Activated CD4-positive, alpha-beta T cell treated with anti-CD3 and anti-CD28 coated beads for 36 hours (primary cell): ENCODE results near the gene PIP4K2C. TPM values are rescaled to one million over a fixed set of nuclear protein-coding genes. Genes with fewer than 3 reads are reported as not detected.

Experiments used
- ATAC-seq: fragments of 200-7000 bp; cut with Tn5 transposase; one replicate; pipeline ENCODE4 v1.10.0; 2021; ENCODE audit warnings: mild to moderate bottlenecking, moderate library complexity
- CTCF ChIA-PET: fragments of 350-600 bp; sonication (Branson Sonifier 250); formaldehyde crosslinking; loops from one replicate; lab custom pipeline; 2021; ENCODE audit warnings: antibody characterized with exemption; lab: Charles Lee
- POLR2A ChIA-PET: fragments of 350-600 bp; sonication (Branson Sonifier 250); formaldehyde crosslinking; loops from one replicate; lab custom pipeline; 2021; ENCODE audit warnings: antibody characterized with exemption, inconsistent platforms; lab: Charles Lee
- DNase-seq: peaks from one replicate; pipeline ENCODE4 v3.0.0-alpha.2; 2020
- H3K27ac Mint-ChIP-seq: one replicate; pipeline ENCODE4 v1.8.0; 2021; ENCODE audit warnings: mixed read lengths
- H3K27me3 Mint-ChIP-seq: one replicate; pipeline ENCODE4 v1.8.0; 2021; ENCODE audit warnings: mixed read lengths
- H3K36me3 Mint-ChIP-seq: one replicate; pipeline ENCODE4 v1.8.0; 2021; ENCODE audit warnings: low read depth, mixed read lengths
- H3K4me1 Mint-ChIP-seq: one replicate; pipeline ENCODE4 v1.8.0; 2021; ENCODE audit warnings: mixed read lengths
- H3K4me3 Mint-ChIP-seq: one replicate; pipeline ENCODE4 v1.8.0; 2021; ENCODE audit warnings: mild to moderate bottlenecking, moderate library complexity, mixed read lengths
- H3K9me3 Mint-ChIP-seq: one replicate; pipeline ENCODE4 v1.8.0; 2021; ENCODE audit warnings: low read depth, mixed read lengths
- intact Hi-C, 2 experiments: fragments of 100-400 bp; cut with DNase I in 1 of 2; cut with micrococcal nuclease in 1 of 2; formaldehyde crosslinking; loops; one replicate each; pipeline versions ENCODE4 v1.14.2 to v1.15.1; 2022 to 2024; cut with DNase I, micrococcal nuclease
- total RNA-seq, 2 experiments: library from RNA; stranded (reverse); gene quantifications; one replicate each; pipeline ENCODE4 v1.2.3, GENCODE V29; 2021

PIP4K2C gene
- total RNA-seq, 2 experiments from 2014 or later, result 12.1 to 14.9 TPM

DNA sequence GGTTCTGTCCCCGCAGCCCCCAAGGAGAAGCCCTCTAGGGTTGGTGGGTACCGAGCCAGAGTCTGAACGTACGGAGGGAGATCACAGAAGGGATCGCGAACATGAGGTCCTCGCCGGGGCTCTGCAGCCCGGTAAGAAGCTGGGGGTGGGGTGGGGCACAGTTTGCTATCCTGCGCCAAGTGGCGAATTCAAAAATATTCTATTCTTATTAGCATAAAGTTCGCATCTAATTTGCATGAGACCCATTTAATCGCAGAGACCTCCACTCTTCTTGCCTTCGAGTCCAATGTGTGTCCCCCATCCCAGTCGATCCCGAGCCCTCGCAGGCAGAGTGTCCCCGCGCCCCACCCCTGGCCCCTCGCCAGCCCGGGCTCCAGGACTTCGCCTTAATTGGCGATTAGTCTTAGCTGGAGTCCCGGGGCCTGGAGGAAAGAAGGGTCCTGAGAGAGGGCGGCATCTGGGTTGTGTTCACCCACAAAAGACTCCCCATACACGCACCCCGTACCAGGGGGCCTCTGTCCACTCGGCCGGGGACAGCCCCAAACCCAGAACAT, 19.6 kb downstream of the PIP4K2C start:
- peak; percentile 28 for DNase-seq
- intact Hi-C loops, result loop anchor here in 1 of 2 experiments (1.0 kb wide), 2 partner anchors 11 to 19 kb away; partner anchors contain the start of gene PIP4K2C
- Mint-ChIP-seq H3K4me3 (peak overlapping the region; percentile 55), H3K27ac (no peak overlapping the region), H3K4me1 (peaks cover 6% of the 10 kb centered on the region), H3K27me3 (peaks cover 13% of the 10 kb centered on the region), H3K36me3 (no peaks in the 10 kb centered on the region), H3K9me3 (no peaks in the 10 kb centered on the region)
- ChIA-PET POLR2A (interaction anchor here (1.1 kb wide), 1 partner anchor 17 kb away, joined by 3 read pairs; no protein-coding TSS in a partner anchor), CTCF (interaction anchor here (0.6 to 0.9 kb wide), 2 partner anchors 17 to 25 kb away, joined by 3 to 4 read pairs; no protein-coding TSS in a partner anchor)
- no peak for ATAC-seq

DNA sequence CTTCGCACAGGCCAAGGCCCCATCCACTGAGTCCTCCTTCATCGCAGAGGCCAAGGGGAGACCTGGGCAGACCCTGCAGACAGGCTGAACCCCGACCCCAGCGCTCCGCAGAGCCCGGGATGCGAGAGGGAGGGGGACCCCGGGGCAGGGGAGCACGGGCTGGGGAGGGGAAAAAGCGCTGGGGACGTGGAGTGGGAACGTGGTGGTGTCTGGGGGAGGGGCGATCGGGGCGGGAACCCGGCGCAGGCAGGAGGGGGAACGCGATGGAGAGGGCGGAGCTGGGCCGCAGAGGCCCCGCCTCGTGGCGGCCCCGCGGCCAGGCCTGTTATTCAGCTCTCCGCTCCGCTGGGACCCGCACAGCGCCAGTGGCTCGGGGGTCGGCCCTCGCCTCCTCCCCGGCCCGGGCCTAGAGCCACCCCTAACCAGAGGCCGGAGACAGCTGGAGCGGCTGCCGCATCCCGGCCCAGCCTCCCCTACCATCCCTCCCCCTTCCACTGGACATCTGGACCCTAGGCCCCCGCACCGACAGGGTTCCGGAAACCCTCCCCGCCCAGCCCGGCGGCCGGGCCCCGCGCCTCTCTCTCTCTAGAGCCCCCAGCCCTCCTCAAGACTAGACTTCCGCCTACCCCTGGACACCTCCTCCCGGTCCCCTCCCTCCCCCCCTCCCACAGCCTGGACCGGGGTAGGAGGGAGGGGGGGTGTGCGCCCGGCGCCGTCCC, 20.3 kb downstream of the PIP4K2C start, which contains the start of gene ARHGEF25:
Gene ARHGEF25, plus strand, starts transcription at position 328 of the 719 bp plus-strand sequence. CDS start 460 bp downstream, outside the sequence.
- POLR2A ChIA-PET, result interaction anchor here (0.5 to 1.1 kb wide), 2 partner anchors 17 to 108 kb away, joined by 3 read pairs; no protein-coding TSS in a partner anchor
- intact Hi-C loops, result loop anchor here in 1 of 2 experiments (1.0 kb wide), 2 partner anchors 10 to 20 kb away; partner anchors contain the start of gene PIP4K2C
- H3K4me1 Mint-ChIP-seq, result peaks cover 3% of the 10 kb centered on the region
- peak within 1 kb of the TSS; percentile 55 for H3K4me3 Mint-ChIP-seq
- DNase-seq, result peak; percentile 74
- peak; percentile 77 for ATAC-seq
- no peaks in the 10 kb centered on the region for H3K9me3 Mint-ChIP-seq
- H3K36me3 Mint-ChIP-seq, result no peaks in the 10 kb centered on the region
- H3K27ac Mint-ChIP-seq, result no peak within 1 kb of the TSS
- peaks cover 13% of the 10 kb centered on the region for H3K27me3 Mint-ChIP-seq
- CTCF ChIA-PET, result interaction anchor here (0.6 to 1.2 kb wide), 3 partner anchors 9 to 26 kb away, joined by 3 to 4 read pairs (median 4); no protein-coding TSS in a partner anchor

DNA sequence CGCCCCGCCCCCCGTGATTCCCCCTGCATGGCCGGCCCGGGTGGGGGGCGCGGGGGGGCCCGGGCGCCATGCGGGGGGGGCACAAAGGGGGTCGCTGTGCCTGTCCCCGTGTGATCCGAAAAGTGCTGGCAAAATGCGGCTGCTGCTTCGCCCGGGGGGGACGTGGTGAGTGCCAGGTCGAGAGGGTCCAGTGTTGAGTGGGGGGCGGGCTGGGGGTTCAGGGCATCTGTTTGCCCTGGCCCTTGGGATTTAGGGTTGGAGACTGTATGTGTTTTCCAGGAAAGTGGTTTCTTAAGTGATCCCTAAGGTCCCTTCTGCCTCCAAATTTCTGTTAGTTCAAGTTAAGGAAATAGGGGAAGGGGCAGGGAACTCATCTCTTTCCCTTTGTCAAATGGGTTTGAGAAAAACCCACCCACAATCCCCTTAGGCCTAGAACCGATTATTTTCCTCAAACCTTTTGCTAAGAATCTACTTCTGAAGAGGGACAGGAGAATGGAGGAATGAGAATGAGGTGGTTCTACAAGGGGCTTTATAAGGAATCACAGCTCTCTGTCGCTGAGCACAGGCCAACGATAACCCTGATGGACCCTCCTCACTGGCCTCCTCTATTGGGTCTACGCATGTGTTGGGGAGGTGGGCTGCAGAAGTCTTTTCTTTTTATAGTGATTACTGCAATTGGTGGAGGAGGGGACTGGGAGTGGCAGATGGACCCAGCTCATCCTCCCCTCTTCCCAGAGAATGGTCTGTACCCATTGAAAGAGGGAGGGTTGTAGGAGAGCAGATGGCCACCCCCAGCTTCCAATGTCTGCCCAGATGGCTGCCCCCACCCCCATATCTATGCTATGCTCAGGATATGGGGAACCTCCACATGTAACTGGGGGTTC, 21.1 kb downstream of the PIP4K2C start:
- H3K9me3 Mint-ChIP-seq, result no peaks in the 10 kb centered on the region
- ChIA-PET CTCF (interaction anchor here (0.7 to 1.2 kb wide), 3 partner anchors 8 to 66 kb away, joined by 3 to 4 read pairs (median 4); no protein-coding TSS in a partner anchor), POLR2A (interaction anchor here (0.5 to 1.1 kb wide), 3 partner anchors 18 to 109 kb away, joined by 3 to 8 read pairs (median 3); no protein-coding TSS in a partner anchor)
- no peaks in the 10 kb centered on the region for H3K36me3 Mint-ChIP-seq
- intact Hi-C loops, result loop anchor here in 1 of 2 experiments (1.0 kb wide), 2 partner anchors 9 to 21 kb away; partner anchors contain the start of gene PIP4K2C
- H3K27me3 Mint-ChIP-seq, result peaks cover 16% of the 10 kb centered on the region
- ATAC-seq (no peak), DNase-seq (no peak)
- H3K27ac Mint-ChIP-seq, result no peak overlapping the region
- H3K4me1 Mint-ChIP-seq, result peaks cover 3% of the 10 kb centered on the region
- H3K4me3 Mint-ChIP-seq, result peak overlapping the region; percentile 32

GRCh38 chr12:57612711-57613426, 21.9 kb downstream of the PIP4K2C start:
- no peak for ATAC-seq
- CTCF ChIA-PET, result interaction anchor here (0.7 to 1.3 kb wide), 5 partner anchors 20 to 79 kb away, joined by 3 to 4 read pairs (median 3); partner anchors contain the start of gene B4GALNT1
- no peaks in the 10 kb centered on the region for H3K36me3 Mint-ChIP-seq

DNA sequence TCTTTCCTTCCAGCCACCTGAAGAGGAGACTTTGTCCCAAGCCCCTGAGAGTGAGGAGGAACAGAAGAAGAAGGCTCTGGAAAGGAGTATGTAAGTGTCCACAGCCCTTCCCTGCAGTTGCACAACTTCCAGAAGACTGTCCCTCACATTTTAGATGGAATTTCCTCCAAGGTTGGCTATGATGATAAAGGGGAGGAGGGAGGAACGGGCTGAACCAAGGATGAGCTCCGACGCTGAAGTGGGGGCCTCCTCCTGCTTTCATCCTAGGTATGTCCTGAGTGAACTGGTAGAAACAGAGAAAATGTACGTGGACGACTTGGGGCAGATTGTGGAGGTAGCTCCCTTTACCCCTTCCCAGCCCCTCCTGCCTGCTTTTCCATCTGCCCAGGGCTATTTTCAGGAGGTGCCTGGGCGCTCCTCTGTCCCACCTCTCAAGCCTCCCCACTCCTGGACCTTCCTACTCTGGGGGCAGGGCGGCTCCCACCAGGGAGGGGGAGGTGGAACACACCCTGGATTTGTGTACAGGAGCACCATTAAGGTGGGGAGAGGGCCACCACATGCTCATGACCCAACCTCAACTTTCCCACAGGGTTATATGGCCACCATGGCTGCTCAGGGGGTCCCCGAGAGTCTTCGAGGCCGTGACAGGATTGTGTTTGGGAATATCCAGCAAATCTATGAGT, 22.6 kb downstream of the PIP4K2C start:
- Mint-ChIP-seq H3K27ac (no peak overlapping the region), H3K27me3 (peaks cover 27% of the 10 kb centered on the region), H3K36me3 (no peaks in the 10 kb centered on the region), H3K4me3 (no peak overlapping the region), H3K9me3 (no peaks in the 10 kb centered on the region), H3K4me1 (peaks cover 3% of the 10 kb centered on the region)
- intact Hi-C loops, result no loop called here
- CTCF ChIA-PET, result interaction anchor here (0.8 to 2.9 kb wide), 8 partner anchors 13 to 79 kb away, joined by 3 to 9 read pairs (median 3); partner anchors contain the start of gene B4GALNT1
- POLR2A ChIA-PET, result interaction anchor here (0.8 kb wide), 1 partner anchor 23 kb away, joined by 4 read pairs; no protein-coding TSS in a partner anchor
- DNase-seq (no peak), ATAC-seq (no peak)

More at GRCh38 chr12:57612711-57613426, 21.9 kb downstream of the PIP4K2C start:
- H3K4me3 Mint-ChIP-seq, result no peak overlapping the region
- H3K9me3 Mint-ChIP-seq, result no peaks in the 10 kb centered on the region
- POLR2A ChIA-PET, result no interaction called here
- DNase-seq, result no peak
- no peak overlapping the region for H3K27ac Mint-ChIP-seq
- intact Hi-C loops, result no loop called here
- H3K27me3 Mint-ChIP-seq, result peaks cover 23% of the 10 kb centered on the region
- H3K4me1 Mint-ChIP-seq, result peaks cover 3% of the 10 kb centered on the region

DNA sequence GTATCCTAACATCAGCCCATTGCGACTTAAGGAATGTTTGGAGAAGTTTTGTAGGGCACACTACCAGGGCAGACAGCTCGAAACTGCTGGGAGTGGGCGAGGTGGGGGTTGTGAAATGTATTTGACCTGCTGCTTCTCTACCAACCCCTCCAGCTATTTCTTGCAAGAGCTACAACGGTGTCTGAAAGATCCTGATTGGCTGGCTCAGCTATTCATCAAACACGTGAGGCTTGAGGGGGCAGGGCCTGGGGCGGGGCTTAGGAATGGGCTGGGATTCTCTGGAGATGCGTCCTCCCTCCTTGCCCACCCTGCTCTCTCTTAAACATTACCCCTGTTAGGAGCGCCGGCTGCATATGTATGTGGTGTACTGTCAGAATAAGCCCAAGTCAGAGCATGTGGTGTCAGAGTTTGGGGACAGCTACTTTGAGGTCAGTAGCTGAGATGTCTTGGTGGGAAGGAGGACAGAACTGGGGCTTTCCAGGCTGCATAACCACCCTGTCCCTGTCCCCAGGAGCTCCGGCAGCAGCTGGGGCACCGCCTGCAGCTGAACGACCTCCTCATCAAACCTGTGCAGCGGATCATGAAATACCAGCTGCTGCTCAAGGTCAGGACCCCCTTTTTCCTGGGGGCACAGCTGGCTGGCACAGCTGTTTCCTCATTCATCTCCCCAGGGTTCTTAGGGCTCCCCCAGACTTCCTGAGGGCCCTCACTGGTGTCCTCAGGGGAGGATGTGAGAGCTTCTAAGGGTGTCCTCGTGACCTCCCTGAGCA, 23.4 kb downstream of the PIP4K2C start:
- Mint-ChIP-seq H3K4me3 (no peak overlapping the region), H3K36me3 (no peaks in the 10 kb centered on the region), H3K27ac (no peak overlapping the region), H3K9me3 (no peaks in the 10 kb centered on the region), H3K4me1 (peaks cover 5% of the 10 kb centered on the region), H3K27me3 (peaks cover 34% of the 10 kb centered on the region)
- intact Hi-C loops, result no loop called here
- ChIA-PET POLR2A (interaction anchor here (0.8 kb wide), 1 partner anchor 24 kb away, joined by 4 read pairs; no protein-coding TSS in a partner anchor), CTCF (interaction anchor here (0.7 to 3.6 kb wide), 11 partner anchors 13 to 78 kb away, joined by 3 to 16 read pairs (median 3); partner anchors contain the start of gene B4GALNT1)
- peak; percentile 48 for DNase-seq
- ATAC-seq, result no peak

- no peak overlapping the region for H3K27ac Mint-ChIP-seq
- no peaks in the 10 kb centered on the region for H3K36me3 Mint-ChIP-seq
- ChIA-PET CTCF (interaction anchor here (1.0 to 3.6 kb wide), 3 partner anchors 15 to 69 kb away, joined by 3 to 16 read pairs (median 9); no protein-coding TSS in a partner anchor), POLR2A (no interaction called here)
- intact Hi-C loops, result no loop called here
- DNase-seq (no peak), ATAC-seq (no peak)
- H3K9me3 Mint-ChIP-seq, result no peaks in the 10 kb centered on the region
- no peak overlapping the region for H3K4me3 Mint-ChIP-seq
- H3K4me1 Mint-ChIP-seq, result peaks cover 8% of the 10 kb centered on the region
- H3K27me3 Mint-ChIP-seq, result peaks cover 37% of the 10 kb centered on the region
These were observed 24.0 kb downstream of the PIP4K2C start for GRCh38 chr12:57614948-57615500.

- H3K27me3 Mint-ChIP-seq, result peaks cover 41% of the 10 kb centered on the region
- POLR2A ChIA-PET, result no interaction called here
- CTCF ChIA-PET, result interaction anchor here (1.0 to 3.6 kb wide), 3 partner anchors 9 to 33 kb away, joined by 3 to 16 read pairs (median 9); no protein-coding TSS in a partner anchor
- H3K9me3 Mint-ChIP-seq, result no peaks in the 10 kb centered on the region
- intact Hi-C loops, result no loop called here
- H3K27ac Mint-ChIP-seq, result no peak overlapping the region
- ATAC-seq (no peak), DNase-seq (no peak)
- peaks cover 11% of the 10 kb centered on the region for H3K4me1 Mint-ChIP-seq
- H3K36me3 Mint-ChIP-seq, result no peaks in the 10 kb centered on the region
- no peak overlapping the region for H3K4me3 Mint-ChIP-seq
These were observed 24.6 kb downstream of the PIP4K2C start for GRCh38 chr12:57615637-57616036.
